GM18858 (cell line): ENCODE results near the gene TFF3.

Experiments
- ATAC-seq: cut with Tn5 transposase; IDR thresholded peaks from one replicate; pipeline ENCODE4 v1.9.1; 2021; ENCODE audit not compliant: unreplicated experiment

The TFF3 gene

GRCh38 chr21:42315296-42315891, at the start of gene TFF3:
TSS of gene TFF3 (minus strand) at chr21:42315409. CDS start at chr21:42315374, 35 bp downstream.
- ATAC-seq = no peak

GRCh38 chr21:42364304-42364865, 49.2 kb upstream of the TFF3 start:
- no peak for ATAC-seq

DNA sequence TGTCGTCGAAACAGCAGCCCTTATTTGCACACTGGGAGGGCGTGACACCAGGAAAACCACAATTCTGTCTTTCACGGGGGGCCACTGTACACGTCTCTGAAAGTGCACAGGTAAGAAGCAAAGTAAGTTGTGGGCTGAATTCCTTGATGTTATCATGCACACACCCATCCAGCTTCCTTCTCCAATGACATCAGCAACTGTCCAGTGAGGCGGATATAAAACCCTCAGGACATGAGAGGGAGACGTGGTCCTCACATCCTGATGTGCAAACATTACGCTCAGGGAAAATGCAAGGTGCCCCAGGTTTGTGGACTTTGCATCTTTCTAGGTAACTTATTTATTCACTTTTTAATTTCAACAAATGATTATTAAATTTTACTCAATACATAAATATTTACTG, 48.1 kb upstream of the TFF3 start:
- no peak for ATAC-seq

- no peak for ATAC-seq
Observed at GRCh38 chr21:42362700-42363099, 47.5 kb upstream of the TFF3 start.

DNA sequence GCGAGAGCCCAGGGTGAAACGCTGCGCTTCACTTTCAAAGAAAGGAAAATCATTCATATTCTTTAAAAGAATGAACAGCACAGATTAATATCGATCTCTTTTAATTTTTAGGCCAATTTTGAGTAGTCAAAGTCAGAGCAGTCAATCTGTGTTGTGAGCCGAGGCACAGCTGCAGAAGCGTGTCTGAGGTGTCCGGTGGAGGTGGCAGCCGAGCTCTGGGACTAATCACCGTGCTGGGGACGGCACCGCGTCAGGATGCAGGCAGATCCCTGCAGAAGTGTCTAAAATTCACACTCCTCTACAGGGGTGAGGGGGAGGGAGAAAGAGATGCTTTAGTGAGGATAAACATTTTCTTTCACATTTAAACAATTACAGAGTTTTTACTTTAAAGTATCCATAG, 47.0 kb upstream of the TFF3 start:
- ATAC-seq = no peak

- no peak for ATAC-seq
Observed at GRCh38 chr21:42361286-42361685, 46.1 kb upstream of the TFF3 start.

GRCh38 chr21:42360317-42360716, 45.1 kb upstream of the TFF3 start:
- ATAC-seq = no peak

GRCh38 chr21:42358937-42359336, 43.7 kb upstream of the TFF3 start:
- ATAC-seq = no peak

DNA sequence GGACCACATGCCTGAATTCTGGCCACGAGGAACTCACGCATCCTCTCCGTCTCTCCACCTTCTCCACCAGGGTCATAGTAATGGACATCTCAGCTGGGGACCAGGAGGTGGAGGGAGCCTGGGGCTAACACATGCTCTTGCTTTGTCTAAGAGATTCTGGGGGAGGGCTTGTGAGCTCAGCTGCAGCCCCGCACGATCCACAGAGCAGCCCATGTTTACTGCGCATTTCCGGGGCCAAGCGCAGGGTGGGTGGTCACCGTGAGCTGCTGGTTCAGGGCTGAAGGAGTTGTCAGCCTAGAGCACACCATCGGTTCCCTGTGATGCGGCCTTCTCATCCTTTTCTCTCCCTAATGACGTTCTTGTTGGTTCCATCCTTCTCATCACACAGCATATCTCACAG, 43.1 kb upstream of the TFF3 start:
- ATAC-seq = no peak

DNA sequence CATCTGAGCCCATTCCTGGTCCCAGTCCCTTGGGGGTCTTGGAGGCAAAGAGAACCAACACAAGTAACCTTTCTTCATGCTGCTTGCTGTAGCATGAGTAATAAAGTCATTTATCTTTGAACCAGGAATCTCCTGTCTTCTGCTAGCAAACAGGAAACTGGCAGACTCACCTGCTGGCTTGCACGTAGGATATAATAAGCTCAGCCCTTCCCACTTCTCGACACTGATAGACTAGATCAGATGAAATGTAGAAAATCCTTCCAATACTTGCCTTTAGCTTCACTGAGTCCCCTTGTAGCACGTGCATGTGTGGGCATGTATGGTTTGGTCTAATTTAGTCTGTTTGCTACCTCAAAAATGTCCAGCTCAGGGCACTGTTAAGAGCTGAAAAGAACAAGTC, 42.1 kb upstream of the TFF3 start:
- no peak for ATAC-seq

GRCh38 chr21:42356650-42357049, 41.4 kb upstream of the TFF3 start:
- ATAC-seq = no peak

DNA sequence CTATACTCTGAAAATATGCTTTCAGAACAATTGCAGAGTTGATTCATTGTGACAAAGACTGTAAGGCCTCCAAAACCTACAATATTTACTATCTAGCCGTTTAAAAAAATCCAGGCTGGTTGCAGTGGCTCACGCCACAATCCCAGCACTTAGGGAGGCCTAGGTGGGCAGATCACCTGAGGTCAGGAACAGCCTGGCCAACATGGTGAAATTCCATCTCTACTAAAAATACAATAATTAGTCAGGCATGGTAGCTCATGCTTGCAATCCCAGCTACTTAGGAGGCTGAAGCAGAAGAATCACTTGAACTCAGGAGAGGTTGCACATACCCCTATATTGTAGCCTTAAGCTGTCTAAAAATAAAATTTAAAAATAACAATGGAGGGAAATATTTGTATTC, 40.8 kb upstream of the TFF3 start:
- ATAC-seq = no peak

GRCh38 chr21:42353623-42354022, 38.4 kb upstream of the TFF3 start:
- no peak for ATAC-seq

DNA sequence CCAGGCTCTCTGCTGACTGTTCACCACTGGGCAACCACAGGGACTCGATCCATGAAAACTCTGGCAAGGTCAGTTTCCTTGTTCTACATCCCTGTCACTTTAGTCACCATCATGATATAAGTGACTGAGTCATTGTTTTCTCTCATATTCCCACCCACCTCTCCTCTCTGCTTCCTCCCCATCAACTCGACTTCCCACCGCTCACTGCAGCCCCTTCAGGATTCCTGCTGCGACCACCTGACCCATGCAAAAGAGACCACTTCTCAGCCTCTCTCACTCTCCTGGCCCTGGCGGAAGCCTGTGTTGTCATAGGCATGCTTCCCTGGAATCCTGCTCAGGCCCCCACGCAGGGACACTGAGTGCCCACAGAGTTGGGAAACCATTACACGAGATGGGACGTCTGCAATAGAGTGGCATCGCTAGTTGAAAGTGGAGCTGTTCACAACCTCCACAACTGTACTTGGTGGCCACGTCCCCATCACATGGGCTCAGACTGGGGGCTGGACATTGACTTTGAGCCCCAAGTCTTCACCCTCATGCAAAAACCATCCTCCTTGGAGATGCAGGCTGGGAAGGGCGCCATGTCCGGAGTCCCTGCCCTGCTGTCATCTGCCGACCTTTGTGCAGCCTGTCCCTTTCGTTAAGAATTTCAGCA, 37.4 kb upstream of the TFF3 start:
- ATAC-seq = no peak

GRCh38 chr21:42351626-42352440, 36.6 kb upstream of the TFF3 start:
- no peak for ATAC-seq

DNA sequence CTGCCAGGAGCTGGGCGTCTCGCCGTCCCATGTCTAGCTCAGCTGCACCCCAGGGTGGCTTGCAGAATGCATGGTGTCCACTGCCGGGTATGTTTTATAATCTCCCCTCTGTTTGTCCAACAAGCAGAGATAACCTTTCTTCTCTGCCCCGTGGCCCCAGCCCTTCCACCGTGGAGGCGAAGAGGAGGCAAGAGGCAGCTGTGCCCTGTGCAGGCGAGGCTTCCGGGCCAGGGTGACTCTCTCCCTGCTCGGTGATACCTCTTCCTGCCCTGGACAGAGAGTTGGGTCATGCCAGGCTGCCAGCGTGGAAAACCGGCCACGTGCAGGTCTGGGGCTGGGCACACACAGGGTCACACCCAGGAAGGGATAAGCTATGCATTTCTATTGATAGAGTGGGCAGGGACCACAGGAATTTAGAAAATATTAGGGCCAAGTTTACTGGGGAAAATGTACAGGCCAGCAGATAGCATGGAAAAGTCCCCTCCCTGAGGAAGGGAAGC, 35.8 kb upstream of the TFF3 start, which contains the start of gene TFF2:
Gene TFF2 (minus strand): TSS at position 68 of the 500 bp plus-strand sequence. CDS start 37 bp downstream, at position 31.
- no peak for ATAC-seq

DNA sequence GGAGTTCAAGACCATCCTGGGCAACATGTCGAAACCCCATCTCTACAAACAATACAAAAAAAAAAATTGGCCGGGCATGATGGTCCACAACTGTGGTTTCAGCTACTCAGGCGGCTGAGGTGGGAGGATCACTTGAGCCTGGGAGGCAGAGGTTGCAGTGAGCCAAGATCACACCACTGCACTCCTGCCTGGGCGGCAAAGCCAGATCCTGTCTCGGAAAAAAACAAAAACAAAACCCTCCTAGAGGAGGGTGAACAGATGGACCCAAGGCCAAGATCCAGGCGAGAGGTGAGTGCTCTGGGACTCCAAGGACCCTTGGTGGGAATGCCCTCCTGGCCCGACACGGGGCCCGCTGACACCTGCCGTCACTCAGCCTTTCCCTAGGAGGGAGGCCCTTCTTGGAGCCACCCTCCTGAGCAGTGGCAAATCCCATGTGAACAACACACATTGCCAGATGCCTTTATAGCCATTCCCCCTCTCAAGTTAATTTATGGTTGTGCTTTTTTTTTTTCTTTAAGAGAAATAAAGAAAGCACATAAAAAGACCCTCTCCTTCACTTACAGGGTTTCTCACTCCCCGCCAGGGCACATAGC, 35.2 kb upstream of the TFF3 start:
- no peak for ATAC-seq

- no peak for ATAC-seq
Observed at GRCh38 chr21:42349420-42350317, 34.5 kb upstream of the TFF3 start.

DNA sequence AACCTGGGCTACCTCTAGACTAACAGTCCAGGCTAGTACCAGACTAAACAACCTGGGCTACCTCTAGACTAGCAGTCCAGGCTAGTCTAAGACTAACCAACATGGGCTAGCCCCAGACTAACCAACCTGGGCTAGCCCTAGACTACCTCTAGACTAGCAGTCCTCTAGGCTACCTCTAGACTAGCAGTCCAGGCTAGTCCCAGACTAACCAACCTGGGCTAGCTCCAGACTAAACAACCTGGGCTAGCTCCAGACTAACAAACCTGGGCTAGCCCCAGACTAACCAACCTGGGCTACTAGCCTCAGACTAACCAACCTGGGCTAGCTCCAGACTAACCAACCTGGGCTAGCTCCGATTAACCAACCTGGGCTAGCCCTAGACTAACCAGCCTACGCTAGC, 33.6 kb upstream of the TFF3 start:
- ATAC-seq = no peak
